Nephron progenitor cell (in vitro differentiated cells): Measurements from ENCODE around the gene MAST4.

Experiments
- DNase-seq: peaks from one replicate; pipeline ENCODE4 v3.0.0; 2021
- H3K27ac Mint-ChIP-seq: 2 replicates; pipeline ENCODE4 v1.8.0; 2021; ENCODE audit warnings: mild to moderate bottlenecking, moderate library complexity, mixed read lengths
- H3K27me3 Mint-ChIP-seq: 2 replicates; pipeline ENCODE4 v1.8.0; 2021; ENCODE audit warnings: mild to moderate bottlenecking, low read depth, mixed read lengths; ENCODE audit not compliant: poor library complexity
- H3K36me3 Mint-ChIP-seq: 2 replicates; pipeline ENCODE4 v1.8.0; 2021; ENCODE audit warnings: low read depth, mixed read lengths
- H3K4me1 Mint-ChIP-seq: 2 replicates; pipeline ENCODE4 v1.8.0; 2021; ENCODE audit warnings: mixed read lengths
- H3K4me3 Mint-ChIP-seq: 2 replicates; pipeline ENCODE4 v1.8.0; 2021; ENCODE audit warnings: mild to moderate bottlenecking, moderate library complexity, mixed read lengths
- H3K9me3 Mint-ChIP-seq: 2 replicates; pipeline ENCODE4 v1.8.0; 2021; ENCODE audit warnings: mild to moderate bottlenecking, moderate library complexity, mixed read lengths
- TF ChIP-seq, protein P1 (sequence below): fragments of 200-600 bp; sonication (generic); IDR thresholded peaks from 2 replicates; pipeline ENCODE4 v1.5.0; 2021; ENCODE audit warnings: antibody characterized with exemption

MAST4 gene

GRCh38 chr5:67200809-67201562, 604.8 kb downstream of the MAST4 start:
- peaks cover 31% of the 10 kb centered on the region for H3K4me1 Mint-ChIP-seq
- TF ChIP-seq, protein P1, sequence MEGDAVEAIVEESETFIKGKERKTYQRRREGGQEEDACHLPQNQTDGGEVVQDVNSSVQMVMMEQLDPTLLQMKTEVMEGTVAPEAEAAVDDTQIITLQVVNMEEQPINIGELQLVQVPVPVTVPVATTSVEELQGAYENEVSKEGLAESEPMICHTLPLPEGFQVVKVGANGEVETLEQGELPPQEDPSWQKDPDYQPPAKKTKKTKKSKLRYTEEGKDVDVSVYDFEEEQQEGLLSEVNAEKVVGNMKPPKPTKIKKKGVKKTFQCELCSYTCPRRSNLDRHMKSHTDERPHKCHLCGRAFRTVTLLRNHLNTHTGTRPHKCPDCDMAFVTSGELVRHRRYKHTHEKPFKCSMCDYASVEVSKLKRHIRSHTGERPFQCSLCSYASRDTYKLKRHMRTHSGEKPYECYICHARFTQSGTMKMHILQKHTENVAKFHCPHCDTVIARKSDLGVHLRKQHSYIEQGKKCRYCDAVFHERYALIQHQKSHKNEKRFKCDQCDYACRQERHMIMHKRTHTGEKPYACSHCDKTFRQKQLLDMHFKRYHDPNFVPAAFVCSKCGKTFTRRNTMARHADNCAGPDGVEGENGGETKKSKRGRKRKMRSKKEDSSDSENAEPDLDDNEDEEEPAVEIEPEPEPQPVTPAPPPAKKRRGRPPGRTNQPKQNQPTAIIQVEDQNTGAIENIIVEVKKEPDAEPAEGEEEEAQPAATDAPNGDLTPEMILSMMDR: no peak

GRCh38 chr5:67201897-67202549, 605.8 kb downstream of the MAST4 start:
- H3K9me3 Mint-ChIP-seq: peaks cover 14% of the 10 kb centered on the region
- TF ChIP-seq, protein P1: no peak

More at GRCh38 chr5:67200809-67201562, 604.8 kb downstream of the MAST4 start:
- Mint-ChIP-seq H3K9me3 (peaks cover 14% of the 10 kb centered on the region), H3K27ac (no peak overlapping the region), H3K4me3 (no peak overlapping the region), H3K27me3 (peaks cover 6% of the 10 kb centered on the region), H3K36me3 (peaks cover 7% of the 10 kb centered on the region)
- no peak for DNase-seq

DNA sequence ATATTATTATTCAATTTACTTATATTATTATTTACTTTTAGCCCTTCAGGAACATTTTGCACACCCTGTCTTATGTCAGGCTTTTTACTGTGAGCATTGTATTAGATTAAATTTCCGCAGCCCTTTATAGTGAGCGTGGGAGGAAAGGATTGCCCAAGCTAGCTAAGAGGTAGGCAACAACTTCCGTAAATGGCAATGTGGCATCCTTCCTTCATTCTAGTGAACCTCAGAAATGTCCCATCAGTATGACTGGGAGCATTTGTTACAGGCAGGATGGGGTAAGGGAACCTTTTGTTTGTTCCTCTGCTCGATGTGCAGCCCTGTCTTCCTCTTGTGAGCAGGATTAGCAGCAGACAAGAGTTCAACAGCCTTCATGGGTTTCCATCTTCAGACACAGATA, 606.6 kb downstream of the MAST4 start:
- Mint-ChIP-seq H3K4me3 (no peak overlapping the region), H3K27ac (no peak overlapping the region), H3K36me3 (peaks cover 7% of the 10 kb centered on the region), H3K27me3 (peaks cover 3% of the 10 kb centered on the region), H3K4me1 (peaks cover 42% of the 10 kb centered on the region), H3K9me3 (peaks cover 14% of the 10 kb centered on the region)
- TF ChIP-seq, protein P1: no peak
- no peak for DNase-seq

More at GRCh38 chr5:67201897-67202549, 605.8 kb downstream of the MAST4 start:
- Mint-ChIP-seq H3K36me3 (peaks cover 7% of the 10 kb centered on the region), H3K4me3 (no peak overlapping the region), H3K4me1 (peaks cover 36% of the 10 kb centered on the region), H3K27me3 (peaks cover 5% of the 10 kb centered on the region), H3K27ac (no peak overlapping the region)
- DNase-seq: no peak

GRCh38 chr5:67203701-67204074, 607.5 kb downstream of the MAST4 start:
- Mint-ChIP-seq H3K27me3 (no peaks in the 10 kb centered on the region), H3K4me3 (no peak overlapping the region), H3K9me3 (peaks cover 14% of the 10 kb centered on the region), H3K4me1 (peaks cover 49% of the 10 kb centered on the region), H3K27ac (no peak overlapping the region), H3K36me3 (peaks cover 7% of the 10 kb centered on the region)
- TF ChIP-seq, protein P1: no peak
- DNase-seq: no peak

- TF ChIP-seq, protein P1: no peak
Measured at GRCh38 chr5:67204821-67205220, 608.6 kb downstream of the MAST4 start.

More at GRCh38 chr5:67204821-67205220, 608.6 kb downstream of the MAST4 start:
- Mint-ChIP-seq H3K9me3 (peaks cover 14% of the 10 kb centered on the region), H3K27me3 (peaks cover 4% of the 10 kb centered on the region), H3K36me3 (peaks cover 7% of the 10 kb centered on the region), H3K4me3 (peak overlapping the region; percentile 3), H3K4me1 (peaks cover 60% of the 10 kb centered on the region), H3K27ac (peak overlapping the region; percentile 82)
- no peak for DNase-seq
